OCI-LY3 (cell line): ENCODE data around the gene LILRB1.
"Not testable (repeated sequence)": the region's sequence is repeated elsewhere in the genome, so short reads cannot be mapped to it uniquely, and the experiment has no call there.

ENCODE experiments used
- H2AFZ ChIP-seq: fragments of 200-600, 300-600 bp; shearing (Covaris generic); 2 replicates; pipeline ENCODE4 v1.6.0; 2014; ENCODE audit warnings: antibody characterized with exemption, low read depth, low read length
- H3K27ac ChIP-seq: fragments of 200-600, 300-600 bp; sonication (generic); 2 replicates; pipeline ENCODE4 v1.5.1; 2014; ENCODE audit warnings: mild to moderate bottlenecking, low read length, moderate library complexity, mixed read lengths
- H3K27me3 ChIP-seq: fragments of 200-600, 300-600 bp; sonication (generic); 2 replicates; pipeline ENCODE4 v1.6.1; 2014; ENCODE audit warnings: low read depth, low read length, mixed read lengths
- H3K36me3 ChIP-seq: fragments of 200-600, 300-600 bp; sonication (generic); replicated peaks from 2 replicates; pipeline ENCODE3; 2014; ENCODE audit warnings: low read depth, low read length, mixed read lengths
- H3K4me1 ChIP-seq: fragments of 300-600, 200-600 bp; sonication (generic); 2 replicates; pipeline ENCODE4 v1.6.1; 2014; ENCODE audit warnings: low read length, mixed read lengths
- H3K4me2 ChIP-seq: fragments of 200-600, 300-600 bp; sonication (generic); 2 replicates; pipeline ENCODE4 v1.6.1; 2014; ENCODE audit warnings: low read length, mixed read lengths
- H3K4me3 ChIP-seq: fragments of 300-600, 200-600 bp; sonication (generic); 2 replicates; pipeline ENCODE4 v1.5.1; 2014; ENCODE audit warnings: antibody characterized with exemption, mild to moderate bottlenecking, low read length, moderate library complexity
- H3K79me2 ChIP-seq: fragments of 300-600, 200-600 bp; shearing (Covaris generic); 2 replicates; pipeline ENCODE4 v1.6.1; 2014; ENCODE audit warnings: mild to moderate bottlenecking, low read length, mixed read lengths
- H3K9ac ChIP-seq: fragments of 300-600, 200-600 bp; shearing (Covaris generic); 2 replicates; pipeline ENCODE4 v1.6.0; 2014; ENCODE audit warnings: mild to moderate bottlenecking, low read length, moderate library complexity
- H3K9me3 ChIP-seq: fragments of 200-600, 300-600 bp; shearing (Covaris generic); 2 replicates; pipeline ENCODE4 v1.6.1; 2014; ENCODE audit warnings: low read length, mixed read lengths; ENCODE audit not compliant: insufficient read depth
- H4K20me1 ChIP-seq: fragments of 200-600, 300-600 bp; sonication (generic); 2 replicates; pipeline ENCODE4 v1.6.1; 2016; ENCODE audit warnings: low read length, mixed read lengths; ENCODE audit not compliant: insufficient read depth
- CTCF ChIP-seq: fragments of 200-600, 300-600 bp; sonication (generic); IDR thresholded peaks from 2 replicates; pipeline ENCODE4 v1.5.1; 2014; ENCODE audit warnings: antibody characterized with exemption, low read length, low read depth
- EZH2phosphoT487 ChIP-seq: fragments of 200-600 bp; shearing (Covaris generic); IDR thresholded peaks from 2 replicates; pipeline ENCODE4 v1.6.1; 2018; ENCODE audit warnings: antibody characterized with exemption, mixed run types, low read depth

The LILRB1 gene

GRCh38 chr19:54630262-54630661, at the start of gene LILRB1:
Gene LILRB1 (plus strand): TSS chr19:54630484. CDS start chr19:54631074, 590 bp downstream.
- H3K36me3 ChIP-seq, H2AFZ ChIP-seq, H3K27ac ChIP-seq, H4K20me1 ChIP-seq, H3K4me3 ChIP-seq, H3K9me3 ChIP-seq, H3K79me2 ChIP-seq, H3K9ac ChIP-seq, H3K27me3 ChIP-seq: not testable (repeated sequence)
- H3K4me2 ChIP-seq = 0 out of 2 replicates have a peak within 1 kb of the TSS, but pooled peaks have one; percentile 4
- H3K4me1 ChIP-seq = peaks cover 25% of the 10 kb centered on the region

GRCh38 chr19:54586397-54586796, 43.9 kb upstream of the LILRB1 start:
- peaks cover 58% of the 10 kb centered on the region for H3K27me3 ChIP-seq
- no peak overlapping the region for H2AFZ ChIP-seq
- H3K27ac ChIP-seq = no peak overlapping the region
- no peak for TF ChIP-seq CTCF
- no peak for TF ChIP-seq EZH2phosphoT487
- H3K9me3 ChIP-seq = no peaks in the 10 kb centered on the region
- H3K4me1 ChIP-seq = peaks cover 5% of the 10 kb centered on the region; the same call in 1 of the 2 replicates
- H3K36me3 ChIP-seq = no peaks in the 10 kb centered on the region
- H3K79me2 ChIP-seq = no peaks in the 10 kb centered on the region
- no peaks in the 10 kb centered on the region for H4K20me1 ChIP-seq
- no peak overlapping the region for H3K4me2 ChIP-seq
- no peak overlapping the region for H3K4me3 ChIP-seq
- H3K9ac ChIP-seq = no peak overlapping the region

GRCh38 chr19:54587026-54587425, 43.3 kb upstream of the LILRB1 start:
- H3K9me3 ChIP-seq = no peaks in the 10 kb centered on the region
- no peaks in the 10 kb centered on the region for H3K36me3 ChIP-seq
- no peak for TF ChIP-seq EZH2phosphoT487
- no peak for TF ChIP-seq CTCF
- H3K27me3 ChIP-seq = peaks cover 58% of the 10 kb centered on the region
- H2AFZ ChIP-seq = no peak overlapping the region
- H3K9ac ChIP-seq = no peak overlapping the region
- no peak overlapping the region for H3K4me2 ChIP-seq
- no peaks in the 10 kb centered on the region for H3K79me2 ChIP-seq
- H3K27ac ChIP-seq = no peak overlapping the region
- peaks cover 5% of the 10 kb centered on the region; the same call in 1 of the 2 replicates for H3K4me1 ChIP-seq
- H4K20me1 ChIP-seq = no peaks in the 10 kb centered on the region
- no peak overlapping the region for H3K4me3 ChIP-seq

GRCh38 chr19:54593445-54593844, 36.8 kb upstream of the LILRB1 start, which contains the start of gene LILRA1:
Gene LILRA1 (plus strand): TSS chr19:54593632. CDS start chr19:54594245, 613 bp downstream.
- peak within 1 kb of the TSS; percentile 47; the same call in 1 of the 2 replicates for H2AFZ ChIP-seq
- H3K27me3 ChIP-seq = peaks cover 51% of the 10 kb centered on the region
- H3K27ac ChIP-seq, H3K79me2 ChIP-seq, H4K20me1 ChIP-seq, H3K9ac ChIP-seq, H3K9me3 ChIP-seq, H3K36me3 ChIP-seq: not testable (repeated sequence)
- peaks cover 17% of the 10 kb centered on the region for H3K4me1 ChIP-seq
- peak within 1 kb of the TSS; percentile 57 for H3K4me2 ChIP-seq
- peak within 1 kb of the TSS; percentile 49; the same call in 1 of the 2 replicates for H3K4me3 ChIP-seq

- Histone ChIP-seq H2AFZ (0 out of 2 replicates have a peak overlapping the region, but pooled peaks have one; percentile 47), H3K27me3 (peaks cover 46% of the 10 kb centered on the region), H3K4me3 (peak overlapping the region; percentile 49; the same call in 1 of the 2 replicates), H3K4me2 (peak overlapping the region; percentile 57; the same call in 1 of the 2 replicates), H3K4me1 (peaks cover 17% of the 10 kb centered on the region)
- not testable (repeated sequence) for H3K27ac ChIP-seq, H3K36me3 ChIP-seq, H3K9me3 ChIP-seq, H4K20me1 ChIP-seq, H3K9ac ChIP-seq, H3K79me2 ChIP-seq
These were observed 36.2 kb upstream of the LILRB1 start for GRCh38 chr19:54593931-54594626.
